OCI-LY1 (cell line): ENCODE measurements around the gene SALL3.

ENCODE experiments used
- H2AFZ ChIP-seq: fragments of 200-600 bp; sonication (generic), shearing (Covaris generic); 2 replicates; pipeline ENCODE4 v1.6.0; 2014; ENCODE audit warnings: antibody characterized with exemption, mild to moderate bottlenecking, low read length
- H3F3A ChIP-seq: fragments of 200-600 bp; sonication (generic), shearing (Covaris generic); 2 replicates; pipeline ENCODE4 v1.6.0; 2014; ENCODE audit warnings: mild to moderate bottlenecking, antibody characterized with exemption, low read length, moderate library complexity; ENCODE audit not compliant: insufficient read depth
- H3K27ac ChIP-seq: fragments of 200-600 bp; sonication (generic); 2 replicates; pipeline ENCODE4 v1.5.1; 2014; ENCODE audit warnings: low read length, mixed run types, mild to moderate bottlenecking, low read depth; ENCODE audit not compliant: poor library complexity, severe bottlenecking
- H3K27me3 ChIP-seq: fragments of 200-600 bp; sonication (generic); 2 replicates; pipeline ENCODE4 v1.6.0; 2014; ENCODE audit warnings: antibody characterized with exemption, mild to moderate bottlenecking, low read length, moderate library complexity; ENCODE audit not compliant: insufficient read depth
- H3K36me3 ChIP-seq: fragments of 200-600 bp; sonication (generic); 2 replicates; pipeline ENCODE4 v1.6.1; 2014; ENCODE audit warnings: mild to moderate bottlenecking, antibody characterized with exemption, low read length, moderate library complexity, mixed read lengths; ENCODE audit not compliant: insufficient read depth
- H3K4me1 ChIP-seq: fragments of 200-600 bp; sonication (generic); 2 replicates; pipeline ENCODE4 v1.5.1; 2014; ENCODE audit warnings: mild to moderate bottlenecking, low read length, moderate library complexity; ENCODE audit not compliant: insufficient read depth, severe bottlenecking
- H3K4me2 ChIP-seq: fragments of 200-600 bp; sonication (generic), shearing (Covaris generic); 2 replicates; pipeline ENCODE4 v1.6.1; 2014; ENCODE audit warnings: low read length
- H3K4me3 ChIP-seq: fragments of 200-600 bp; sonication (generic); 2 replicates; pipeline ENCODE4 v1.5.1; 2014; ENCODE audit warnings: low read length, low read depth, mild to moderate bottlenecking, mixed read lengths; ENCODE audit not compliant: poor library complexity, severe bottlenecking
- H3K79me2 ChIP-seq: fragments of 200-600 bp; shearing (Covaris generic); 2 replicates; pipeline ENCODE4 v1.6.1; 2016; ENCODE audit warnings: mixed run types, low read length, mixed read lengths; ENCODE audit not compliant: insufficient read depth
- H3K9ac ChIP-seq: fragments of 200-600 bp; sonication (generic), shearing (Covaris generic); 2 replicates; pipeline ENCODE4 v1.6.1; 2014; ENCODE audit warnings: mild to moderate bottlenecking, low read length, mixed read lengths
- H3K9me2 ChIP-seq: fragments of 200-600 bp; sonication (generic), shearing (Covaris generic); 2 replicates; pipeline ENCODE4 v1.6.1; 2014; ENCODE audit warnings: low read depth, mild to moderate bottlenecking, low read length, mixed read lengths
- H3K9me3 ChIP-seq: fragments of 200-600 bp; shearing (Covaris generic); 2 replicates; pipeline ENCODE4 v1.6.1; 2014; ENCODE audit warnings: low read length, mixed read lengths
- H4K20me1 ChIP-seq: fragments of 200-600 bp; sonication (generic), shearing (Covaris generic); 2 replicates; pipeline ENCODE4 v1.6.0; 2016; ENCODE audit warnings: mild to moderate bottlenecking, low read length; ENCODE audit not compliant: insufficient read depth
- EZH2 ChIP-seq: fragments of 200-600 bp; sonication (generic), shearing (Covaris generic); IDR thresholded peaks from 2 replicates; pipeline ENCODE4 v1.8.0; 2017; ENCODE audit warnings: borderline replicate concordance, mixed run types, mild to moderate bottlenecking, antibody characterized with exemption, low read length, moderate library complexity, mixed read lengths
- TF ChIP-seq, protein P1 (sequence below): fragments of 200-600 bp; sonication (generic), shearing (Covaris generic); IDR thresholded peaks from 2 replicates; pipeline ENCODE4 v1.5.1; 2017; ENCODE audit warnings: mild to moderate bottlenecking, antibody characterized with exemption, low read length, moderate library complexity, mixed read lengths

The SALL3 gene

DNA sequence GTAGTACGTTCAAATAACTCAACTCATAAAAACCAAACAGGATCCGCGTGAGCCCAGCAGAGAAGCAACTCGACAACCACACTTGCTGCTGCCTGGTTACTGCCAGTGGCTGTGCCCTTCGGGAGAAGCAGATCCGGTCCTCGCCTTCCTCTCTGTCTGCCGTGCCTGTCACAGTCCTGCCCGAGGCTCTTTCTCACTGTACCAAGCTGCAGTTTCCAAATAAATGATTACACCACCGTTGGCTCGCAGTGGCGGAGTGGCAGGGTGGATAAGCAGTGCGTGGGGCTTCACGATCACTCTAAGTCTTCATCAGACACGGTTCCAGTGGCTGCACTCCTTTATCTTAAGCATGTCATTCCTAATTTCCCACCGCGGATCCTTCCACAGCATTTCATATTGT, 26.1 kb upstream of the SALL3 start:
- Histone ChIP-seq H3K27me3 (no peaks in the 10 kb centered on the region), H3K36me3 (no peaks in the 10 kb centered on the region), H3K4me1 (no peaks in the 10 kb centered on the region), H2AFZ (no peak overlapping the region), H3F3A (no peaks in the 10 kb centered on the region), H3K79me2 (no peaks in the 10 kb centered on the region), H4K20me1 (no peaks in the 10 kb centered on the region), H3K4me2 (no peak overlapping the region), H3K9ac (no peak overlapping the region), H3K4me3 (no peak overlapping the region), H3K27ac (no peak overlapping the region), H3K9me2 (no peaks in the 10 kb centered on the region), H3K9me3 (no peaks in the 10 kb centered on the region)
- no peak for TF ChIP-seq EZH2

DNA sequence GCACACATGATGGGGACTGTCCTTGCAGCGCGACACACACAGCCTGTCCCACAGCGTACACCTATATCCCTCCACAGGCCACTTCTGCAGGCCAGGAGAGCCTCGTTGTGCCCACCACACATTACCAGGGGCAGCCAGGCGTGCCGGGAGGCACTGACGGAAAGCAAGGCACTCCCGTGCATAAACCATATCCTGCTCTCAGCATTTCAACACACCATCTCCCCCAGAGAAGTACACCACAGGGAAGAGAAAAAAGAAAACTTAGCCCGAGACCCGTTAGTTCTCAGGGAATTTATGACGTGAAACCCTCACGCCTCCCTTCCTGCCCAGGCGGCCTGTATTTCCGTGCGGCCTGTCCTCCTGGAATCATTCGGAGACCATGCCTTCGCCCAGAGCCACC, 24.6 kb upstream of the SALL3 start:
- Histone ChIP-seq H2AFZ (no peak overlapping the region), H3K9me3 (no peaks in the 10 kb centered on the region), H3K9me2 (no peaks in the 10 kb centered on the region), H3F3A (no peaks in the 10 kb centered on the region), H3K4me2 (no peak overlapping the region), H3K4me1 (no peaks in the 10 kb centered on the region), H3K79me2 (no peaks in the 10 kb centered on the region), H3K36me3 (no peaks in the 10 kb centered on the region), H3K9ac (no peak overlapping the region), H3K27me3 (no peaks in the 10 kb centered on the region), H4K20me1 (no peaks in the 10 kb centered on the region), H3K27ac (no peak overlapping the region), H3K4me3 (no peak overlapping the region)
- no peak for TF ChIP-seq EZH2
- TF ChIP-seq, protein P1, sequence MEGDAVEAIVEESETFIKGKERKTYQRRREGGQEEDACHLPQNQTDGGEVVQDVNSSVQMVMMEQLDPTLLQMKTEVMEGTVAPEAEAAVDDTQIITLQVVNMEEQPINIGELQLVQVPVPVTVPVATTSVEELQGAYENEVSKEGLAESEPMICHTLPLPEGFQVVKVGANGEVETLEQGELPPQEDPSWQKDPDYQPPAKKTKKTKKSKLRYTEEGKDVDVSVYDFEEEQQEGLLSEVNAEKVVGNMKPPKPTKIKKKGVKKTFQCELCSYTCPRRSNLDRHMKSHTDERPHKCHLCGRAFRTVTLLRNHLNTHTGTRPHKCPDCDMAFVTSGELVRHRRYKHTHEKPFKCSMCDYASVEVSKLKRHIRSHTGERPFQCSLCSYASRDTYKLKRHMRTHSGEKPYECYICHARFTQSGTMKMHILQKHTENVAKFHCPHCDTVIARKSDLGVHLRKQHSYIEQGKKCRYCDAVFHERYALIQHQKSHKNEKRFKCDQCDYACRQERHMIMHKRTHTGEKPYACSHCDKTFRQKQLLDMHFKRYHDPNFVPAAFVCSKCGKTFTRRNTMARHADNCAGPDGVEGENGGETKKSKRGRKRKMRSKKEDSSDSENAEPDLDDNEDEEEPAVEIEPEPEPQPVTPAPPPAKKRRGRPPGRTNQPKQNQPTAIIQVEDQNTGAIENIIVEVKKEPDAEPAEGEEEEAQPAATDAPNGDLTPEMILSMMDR, result no peak

DNA sequence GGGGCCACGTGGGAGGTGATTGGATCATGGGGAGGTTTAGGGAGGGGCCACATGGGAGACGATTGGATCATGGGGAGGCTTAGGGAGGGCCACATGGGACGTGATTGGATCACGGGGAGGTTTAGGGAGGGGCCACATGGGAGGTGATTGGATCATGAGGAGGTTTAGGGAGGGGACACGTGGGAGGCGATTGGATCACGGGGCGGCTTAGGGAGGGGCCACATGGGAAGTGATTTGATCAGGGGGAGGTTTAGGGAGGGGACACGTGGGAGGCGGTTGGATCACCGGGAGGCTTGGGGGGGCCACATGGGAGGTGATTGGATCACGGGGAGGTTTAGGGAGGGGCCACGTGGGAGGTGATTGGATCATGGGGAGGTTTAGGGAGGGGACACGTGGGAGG, 22.5 kb upstream of the SALL3 start:
- H3K27ac ChIP-seq, result no peak overlapping the region
- no peaks in the 10 kb centered on the region for H3K79me2 ChIP-seq
- H4K20me1 ChIP-seq, result no peaks in the 10 kb centered on the region
- H3K27me3 ChIP-seq, result no peaks in the 10 kb centered on the region
- H3K4me3 ChIP-seq, result no peak overlapping the region
- H3K36me3 ChIP-seq, result no peaks in the 10 kb centered on the region
- H3K4me1 ChIP-seq, result no peaks in the 10 kb centered on the region
- no peak for TF ChIP-seq EZH2
- TF ChIP-seq, protein P1, result no peak
- H3K9ac ChIP-seq, result no peak overlapping the region
- no peak overlapping the region for H3K4me2 ChIP-seq
- no peaks in the 10 kb centered on the region for H3F3A ChIP-seq
- no peaks in the 10 kb centered on the region for H3K9me3 ChIP-seq
- H2AFZ ChIP-seq, result no peak overlapping the region
- no peaks in the 10 kb centered on the region for H3K9me2 ChIP-seq

DNA sequence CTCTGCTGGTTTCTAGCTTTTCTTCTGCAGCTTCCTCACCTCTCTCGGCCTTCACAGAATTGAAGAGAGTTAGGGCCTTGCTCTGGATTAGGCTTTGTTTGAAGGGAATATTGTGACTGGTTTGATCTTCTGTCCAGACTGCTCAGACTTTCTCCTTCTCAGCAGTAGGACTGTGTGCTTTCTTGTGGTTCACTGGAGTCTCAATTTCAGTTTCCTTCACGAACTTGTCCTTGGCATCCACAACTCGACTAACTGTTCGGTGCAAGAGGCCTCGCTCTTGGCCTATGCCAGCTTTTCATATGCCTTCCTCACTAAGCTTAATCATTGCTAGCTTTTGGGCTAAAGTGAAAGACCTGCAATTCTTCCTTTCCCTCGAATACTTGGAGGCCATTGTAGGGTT, 18.9 kb upstream of the SALL3 start:
- Histone ChIP-seq H3K9ac (no peak overlapping the region), H2AFZ (no peak overlapping the region), H4K20me1 (no peaks in the 10 kb centered on the region), H3K4me3 (no peak overlapping the region), H3K79me2 (no peaks in the 10 kb centered on the region), H3K4me2 (no peak overlapping the region), H3K4me1 (no peaks in the 10 kb centered on the region), H3K27me3 (no peaks in the 10 kb centered on the region), H3F3A (no peaks in the 10 kb centered on the region), H3K9me2 (no peaks in the 10 kb centered on the region), H3K27ac (no peak overlapping the region), H3K36me3 (no peaks in the 10 kb centered on the region), H3K9me3 (no peaks in the 10 kb centered on the region)
- no peak for TF ChIP-seq EZH2
- TF ChIP-seq, protein P1, result no peak
